K562 (cell line): ENCODE data around the gene COX11. TPM values are rescaled to one million over a fixed set of nuclear protein-coding genes. Genes with fewer than 3 reads are reported as not detected.

Experiments
- ATAC-seq: fragments of 200-7000 bp; cut with Tn5 transposase; 3 replicates; pipeline ENCODE4 v1.9.1; 2020; ENCODE audit warnings: moderate library complexity
- BruUV-seq: library from RNA; stranded (reverse); fragments of 400-500 nt; replicated peaks from 2 replicates; lab custom pipeline; 2021; lab: Mats Ljungman, UMichigan
- CTCF ChIA-PET: fragments of 300-600 bp; formaldehyde crosslinking; extraction: SDS; loops from one replicate; lab custom pipeline; 2021; ENCODE audit warnings: low intra/inter-chr PET ratio; lab: Yijun Ruan, JAX
- POLR2A ChIA-PET: fragments of 300-600, 350-650 bp; sonication (Branson Sonifier 250); formaldehyde crosslinking; extraction: SDS; loops from one replicate; lab custom pipeline; 2021; ENCODE audit warnings: antibody characterized with exemption, inconsistent platforms; lab: Yijun Ruan, JAX
- DNase-seq, 4 experiments: peaks; one replicate each; pipeline versions ENCODE4 v3.0.0 to v3.0.0-alpha.2; 2011 to 2018; ENCODE audit warnings: low spot score in 3 of 4, mixed read lengths in 3 of 4; ENCODE audit errors: extremely low read depth in 1 of 4
- FAIRE-seq: peaks from 2 replicates; lab custom pipeline; 2011; peaks lifted over from hg19 to GRCh38; lab: Jason Lieb, UNC
- H2AFZ ChIP-seq: 2 replicates; pipeline ENCODE4 v1.6.0; 2011; ENCODE audit warnings: low read depth, low read length, control low read depth, inconsistent platforms
- H3K27ac ChIP-seq: fragments of 200-600 bp; 3 replicates; pipeline ENCODE4 v1.8.0; 2011; ENCODE audit warnings: low read depth, mild to moderate bottlenecking, control low read depth, inconsistent platforms, low read length, moderate library complexity, mixed read lengths; ENCODE audit errors: extremely low read depth
- H3K27me3 ChIP-seq, 2 experiments: fragments of 300-600 bp in 1 of 2; 2 replicates in 1 of 2; 3 replicates in 1 of 2; pipeline versions ENCODE4 v1.6.0 to v1.8.0; 2011; ENCODE audit warnings: inconsistent platforms in 2 of 2, low read length in 2 of 2, mild to moderate bottlenecking in 1 of 2, mixed read lengths in 1 of 2, moderate library complexity in 1 of 2; ENCODE audit not compliant: control insufficient read depth in 2 of 2, insufficient read depth in 2 of 2
- H3K36me3 ChIP-seq: fragments of 300-600 bp; 3 replicates; pipeline ENCODE4 v1.8.0; 2011; ENCODE audit warnings: mild to moderate bottlenecking, low read length, inconsistent platforms; ENCODE audit not compliant: control insufficient read depth, insufficient read depth
- H3K4me1 ChIP-seq, 2 experiments: fragments of 200-600 bp in 1 of 2; replicated peaks in 1 of 2; 2 replicates in 1 of 2; 3 replicates in 1 of 2; pipeline versions ENCODE4 v1.5.1 to v1.8.0; 2011; ENCODE audit warnings: inconsistent platforms in 2 of 2, low read length in 2 of 2, mild to moderate bottlenecking in 1 of 2, mixed read lengths in 1 of 2, moderate library complexity in 1 of 2; ENCODE audit not compliant: control insufficient read depth in 2 of 2, insufficient read depth in 2 of 2
- H3K4me2 ChIP-seq: 2 replicates; pipeline ENCODE4 v1.6.1; 2011; ENCODE audit warnings: low read length, control low read depth, inconsistent platforms, mixed read lengths; ENCODE audit not compliant: insufficient read depth
- H3K4me3 ChIP-seq: fragments of 200-600 bp; sonication (generic), shearing (Covaris generic); 2 replicates; pipeline ENCODE4 v1.5.1; 2016; ENCODE audit warnings: control low read depth, inconsistent platforms
- H3K79me2 ChIP-seq: fragments of 200-600 bp; 3 replicates; pipeline ENCODE4 v1.8.0; 2011; ENCODE audit warnings: low read length, inconsistent platforms; ENCODE audit not compliant: control insufficient read depth, insufficient read depth
- H3K9ac ChIP-seq, 2 experiments: 2 replicates each; pipeline versions ENCODE4 v1.6.0 to v1.6.1; 2011; ENCODE audit warnings: low read depth in 2 of 2, low read length in 2 of 2, control low read depth in 1 of 2, inconsistent platforms in 1 of 2, mild to moderate bottlenecking in 1 of 2, mixed read lengths in 1 of 2; ENCODE audit not compliant: insufficient read depth in 1 of 2
- H3K9me1 ChIP-seq: one replicate; pipeline ENCODE4 v1.6.0; 2011; ENCODE audit warnings: inconsistent platforms, mild to moderate bottlenecking, low read length, moderate library complexity; ENCODE audit not compliant: control insufficient read depth, insufficient read depth
- H3K9me3 ChIP-seq: replicated peaks from 2 replicates; pipeline ENCODE4 v1.5.1; 2011; ENCODE audit warnings: low read depth, low read length, inconsistent platforms; ENCODE audit not compliant: control insufficient read depth, insufficient read depth
- H4K20me1 ChIP-seq: replicated peaks from 2 replicates; pipeline ENCODE4 v1.6.1; 2011; ENCODE audit warnings: low read length, inconsistent platforms, mixed read lengths; ENCODE audit not compliant: control insufficient read depth, insufficient read depth
- ARID2 ChIP-seq: fragments of 450-650 bp; IDR thresholded peaks from 2 replicates; pipeline ENCODE4 v1.6.1; 2017; ENCODE audit warnings: antibody characterized with exemption, mild to moderate bottlenecking
- FOXM1 ChIP-seq, 2 experiments: fragments of 450-650 bp in 1 of 2; sonication (generic) in 1 of 2; formaldehyde crosslinking in 1 of 2; IDR thresholded peaks; 2 replicates each; pipeline versions ENCODE4 v1.6.1 to v1.9.0; 2017 to 2022; ENCODE audit warnings: low read depth in 2 of 2, mild to moderate bottlenecking in 2 of 2, missing genetic modification reagents in 1 of 2, moderate library complexity in 1 of 2
- RFX1 ChIP-seq: fragments of 450-650 bp; IDR thresholded peaks from 2 replicates; pipeline ENCODE4 v1.6.1; 2016; ENCODE audit warnings: mild to moderate bottlenecking, moderate library complexity
- WGBS: fragments of 100-300 bp; shearing (Covaris generic); methylation state at CpG from one replicate; pipeline ENCODE4 v1.1.6; 2016; ENCODE audit warnings: low coverage, mixed read lengths; ENCODE audit not compliant: insufficient coverage; ENCODE audit errors: missing lambda C conversion rate; 5-methylcytosine and 5-hydroxymethylcytosine counted together
- in situ Hi-C: fragments of 300-500 bp; cut with MboI; formaldehyde crosslinking; loops from 4 replicates; pipeline ENCODE4 v1.15.0; 2018; ENCODE audit warnings: inconsistent platforms, mixed read lengths
- intact Hi-C: fragments of 100-400 bp; cut with micrococcal nuclease; formaldehyde crosslinking; loops from 2 replicates; pipeline ENCODE4 v1.14.2; 2022
- polyA plus RNA-seq, 8 experiments: library from polyadenylated mRNA; depleted of rRNA in 4 of 8; stranded (reverse) in 5 of 8; unstranded in 3 of 8; fragments of >200 nt; fragmentation: Nextera tagmentation in 2 of 8; fragmentation: Illumina TruSeq in 1 of 8; extraction: Ambion mirVana in 2 of 8; extraction: Trizol in 1 of 8; gene quantifications; 2 replicates each; pipeline versions ENCODE4 v1.2.1 to v1.2.3, GENCODE V29; 2011 to 2014; ENCODE audit warnings: inconsistent platforms in 1 of 8, missing spikeins in 1 of 8
- total RNA-seq, 7 experiments: library from RNA; depleted of rRNA in 6 of 7; stranded (reverse); fragments of >200 nt in 6 of 7; fragmentation: Illumina TruSeq in 2 of 7; extraction: Trizol in 2 of 7; gene quantifications; 2 replicates each; pipeline versions ENCODE4 v1.2.1 to v1.2.3, GENCODE V29; 2011 to 2021; ENCODE audit warnings: low replicate concordance in 1 of 7

COX11 gene
- total and polyA plus RNA-seq, 9 of the 15 experiments (the other 6 are each of a cell fraction or from before 2014, with no cell fraction given): 18.5 to 112 (median 30.7) TPM

- no peak for TF ChIP-seq FOXM1 (IDR thresholded peaks at IDR 0.05; ENCODE audit: low read depth)
- TF ChIP-seq FOXM1 (CRISPR knock-in tag; IDR thresholded peaks at IDR 0.05; ENCODE audit: low read depth): no peak
- TF ChIP-seq, all 486 proteins: peak for 0
Observed at GRCh38 chr17:54976316-54976715, 7.9 kb upstream of the COX11 start (continued).

- H2AFZ ChIP-seq: no peak overlapping the region
- H3K4me2 ChIP-seq: no peak overlapping the region
- ATAC-seq: no peak
- no TSS peak for BruUV-seq
- peaks cover 93% of the 10 kb centered on the region for H3K79me2 ChIP-seq
- intact Hi-C loops: no loop called here
- no peak for DNase-seq
- ChIA-PET CTCF (no interaction called here), POLR2A (no interaction called here)
- H3K27me3 ChIP-seq: no peaks in the 10 kb centered on the region
- no peak overlapping the region for H3K9ac ChIP-seq
- H3K36me3 ChIP-seq: no peaks in the 10 kb centered on the region; the same call in 1 of the 3 replicates
- FAIRE-seq: no peak
- no peaks in the 10 kb centered on the region for H3K9me3 ChIP-seq
- no peak overlapping the region for H3K27ac ChIP-seq
- peak; percentile 86 for TF ChIP-seq RFX1
- TF ChIP-seq ARID2: no peak
- peaks cover 0 to 22% of the 10 kb centered on the region in 2 experiments; a peak in 4 of 5 replicates for H3K4me1 ChIP-seq
- WGBS: 84% methylated on average over 3 of the region's 3 CpGs
- H4K20me1 ChIP-seq: no peaks in the 10 kb centered on the region
- in situ Hi-C loops: no loop called here
- H3K9me1 ChIP-seq: no peaks in the 10 kb centered on the region
- H3K4me3 ChIP-seq: no peak overlapping the region
Observed at GRCh38 chr17:54974759-54975158, 6.3 kb upstream of the COX11 start.
